Mucosa of gallbladder (tissue), 1 donor: ENCODE measurements around the gene MPIG6B. TPM values are rescaled to one million over a fixed set of nuclear protein-coding genes. Genes with fewer than 3 reads are reported as not detected.
A peak's percentile ranks its signal among the peaks of the same experiment; 100 is the strongest.
"Not testable (repeated sequence)": the region's sequence is repeated elsewhere in the genome, so short reads cannot be mapped to it uniquely, and the experiment has no call there.

Experiments
- DNase-seq: peaks from one replicate; pipeline ENCODE4 v3.0.0-alpha.2; 2020; ENCODE audit warnings: low spot score
- total RNA-seq: library from RNA; stranded (reverse); gene quantifications from one replicate; pipeline ENCODE4 v1.2.1, GENCODE V29; 2021
- donor health status: DM: no; HTN: no; CAD: no.

The MPIG6B gene
- total RNA-seq, 1 donor from 2014 or later = 0.37 TPM

DNA sequence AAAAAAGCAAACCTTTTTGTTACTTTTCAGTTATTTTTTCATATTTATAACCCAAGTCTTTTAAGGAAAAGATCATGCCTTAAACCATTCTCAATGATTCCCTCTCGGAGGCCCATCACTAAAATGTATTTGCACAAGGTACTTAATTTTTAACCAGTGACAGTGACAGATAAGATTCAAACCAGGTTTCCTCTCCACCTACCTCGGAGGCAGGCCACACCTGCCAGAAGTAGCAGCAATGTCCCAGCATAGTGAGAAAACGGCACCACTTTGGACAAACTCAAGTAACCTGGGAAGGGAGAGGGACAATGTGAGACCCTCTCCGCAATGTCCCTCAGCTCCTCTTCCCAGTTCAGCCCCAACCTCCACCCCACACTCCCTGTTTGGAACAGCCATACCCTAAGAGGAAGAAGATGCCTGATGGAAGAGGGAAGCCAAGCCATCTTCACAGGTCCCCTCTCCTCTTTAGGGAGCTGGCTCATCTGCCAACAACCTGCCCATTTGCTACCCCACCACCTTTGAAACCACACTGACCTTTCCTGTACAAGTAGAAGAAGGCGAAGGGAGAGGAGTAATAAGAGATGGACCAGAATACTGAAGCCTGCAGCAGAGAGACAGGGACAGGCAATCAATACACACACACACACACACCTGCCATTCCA, 22.3 kb upstream of the MPIG6B start:
- no peak for DNase-seq

- DNase-seq = no peak
Observed at GRCh38 chr6:31701666-31702404, 21.3 kb upstream of the MPIG6B start.

GRCh38 chr6:31702405-31702818, 20.8 kb upstream of the MPIG6B start:
- no peak for DNase-seq

DNA sequence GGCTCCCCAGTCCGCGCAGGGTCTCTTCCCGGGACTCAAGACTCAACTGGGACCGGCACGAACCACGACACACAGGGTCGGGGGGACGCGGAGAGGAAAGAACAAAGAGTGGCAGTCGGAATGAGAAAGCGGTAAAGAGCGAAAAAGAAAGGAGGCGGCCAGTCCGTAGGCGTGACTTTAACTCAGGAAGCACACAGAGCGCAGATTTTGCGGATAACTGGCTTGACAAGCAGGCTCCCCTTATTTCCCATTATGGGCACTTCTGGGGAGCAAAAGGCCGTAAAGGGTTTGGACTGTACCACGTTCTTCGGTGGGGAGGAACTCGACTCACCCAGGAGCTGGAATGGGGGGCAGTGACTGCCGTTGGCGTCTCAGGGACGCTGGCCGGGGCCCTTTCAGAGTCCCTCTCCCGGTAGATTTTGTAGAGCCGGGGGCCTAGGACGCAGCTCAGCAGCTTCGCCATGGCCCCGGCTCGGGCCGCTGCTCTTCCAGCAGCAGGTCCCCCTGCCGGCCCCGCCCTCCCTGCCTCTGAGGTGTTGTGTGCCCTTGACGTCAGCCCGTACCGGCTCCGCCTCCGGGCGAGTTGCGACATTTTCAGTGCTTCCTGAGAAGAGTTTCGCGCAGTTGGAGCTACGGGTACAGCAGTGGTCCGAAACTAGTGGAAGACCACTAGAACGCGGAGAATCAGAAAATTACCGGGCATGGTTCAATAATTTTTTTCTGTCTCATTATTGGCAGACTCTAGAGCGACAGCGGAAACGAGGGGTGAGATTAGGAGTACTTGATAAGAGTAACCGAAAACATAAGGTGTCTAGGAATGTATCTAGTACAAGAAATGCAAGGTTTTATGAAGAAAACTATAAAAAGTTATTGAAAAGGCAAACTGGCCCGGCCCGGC, 20.1 kb upstream of the MPIG6B start, which contains the start of gene ABHD16A:
Gene ABHD16A, minus strand, starts transcription at position 506 of the 898 bp plus-strand sequence. Its CDS starts 43 bp downstream, at position 463.
- DNase-seq = peak; percentile 99

DNA sequence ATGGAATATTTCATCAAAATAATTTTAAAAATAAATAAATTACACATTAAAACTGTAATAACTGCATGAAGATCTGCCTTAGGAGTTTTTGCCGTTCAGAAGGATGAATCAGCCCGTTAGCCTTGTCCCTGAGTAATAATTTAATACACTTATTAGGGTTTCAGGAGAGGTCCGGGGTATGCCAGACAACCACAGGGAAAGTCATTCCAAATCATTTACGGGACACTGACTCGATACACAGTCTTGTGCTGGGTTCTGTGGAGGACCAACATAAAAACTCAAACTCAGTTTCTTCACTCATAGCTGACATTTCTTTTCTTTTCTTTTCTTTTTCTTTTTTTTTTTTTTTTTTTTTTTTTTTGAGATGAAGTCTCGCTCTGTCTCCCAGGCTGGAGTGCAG, 17.2 kb upstream of the MPIG6B start:
- no peak for DNase-seq

DNA sequence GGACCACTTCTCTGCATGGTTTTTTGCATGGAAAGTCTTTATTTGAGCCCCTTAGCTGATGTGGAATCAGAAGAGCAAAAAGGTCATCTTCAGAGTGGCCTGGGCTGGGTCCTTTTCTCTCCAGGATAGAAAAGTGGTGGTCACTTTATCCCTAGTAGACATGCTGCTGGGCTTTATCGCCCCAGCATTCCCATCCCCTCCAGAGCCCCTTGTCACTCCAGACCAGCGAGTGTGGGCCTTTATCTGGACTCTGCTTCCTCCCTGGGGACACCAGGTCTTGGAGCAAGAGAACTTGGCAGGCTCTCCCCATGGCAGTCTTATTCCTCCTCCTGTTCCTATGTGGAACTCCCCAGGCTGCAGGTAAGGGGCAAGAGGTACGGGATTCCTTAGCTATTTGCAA, 16.6 kb upstream of the MPIG6B start, which contains the start of gene LY6G6F:
Gene LY6G6F, plus strand, starts transcription at position 268 of the 400 bp plus-strand sequence. Its CDS starts 41 bp downstream, at position 309.
- no peak for DNase-seq

GRCh38 chr6:31707701-31708100, 15.5 kb upstream of the MPIG6B start:
- no peak for DNase-seq

- DNase-seq = no peak
Observed at GRCh38 chr6:31708224-31708623, 14.9 kb upstream of the MPIG6B start.

GRCh38 chr6:31709157-31709556, 14.0 kb upstream of the MPIG6B start:
- not testable (repeated sequence) for DNase-seq

- DNase-seq = no peak
Observed at GRCh38 chr6:31710523-31711219, 12.5 kb upstream of the MPIG6B start.

DNA sequence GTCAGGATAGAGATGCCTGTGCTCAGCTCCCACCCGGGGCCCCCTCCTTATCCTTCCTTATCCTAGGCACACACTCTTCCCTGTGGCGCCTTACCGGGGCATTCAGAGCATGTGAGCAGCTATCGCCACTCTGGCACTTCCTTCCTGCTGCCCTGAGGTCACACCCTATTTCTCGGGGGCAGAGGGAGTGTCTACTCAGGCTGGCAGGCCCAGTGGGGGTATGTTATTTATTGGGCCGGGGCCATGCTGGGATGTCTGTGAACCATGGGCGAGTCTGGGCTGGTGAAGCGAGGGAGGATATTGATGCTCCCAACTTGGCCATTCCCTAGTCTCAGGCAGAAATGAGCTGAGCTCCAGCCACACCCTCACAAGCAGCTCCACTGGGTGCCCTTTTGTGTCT, 11.9 kb upstream of the MPIG6B start:
- DNase-seq = no peak

DNA sequence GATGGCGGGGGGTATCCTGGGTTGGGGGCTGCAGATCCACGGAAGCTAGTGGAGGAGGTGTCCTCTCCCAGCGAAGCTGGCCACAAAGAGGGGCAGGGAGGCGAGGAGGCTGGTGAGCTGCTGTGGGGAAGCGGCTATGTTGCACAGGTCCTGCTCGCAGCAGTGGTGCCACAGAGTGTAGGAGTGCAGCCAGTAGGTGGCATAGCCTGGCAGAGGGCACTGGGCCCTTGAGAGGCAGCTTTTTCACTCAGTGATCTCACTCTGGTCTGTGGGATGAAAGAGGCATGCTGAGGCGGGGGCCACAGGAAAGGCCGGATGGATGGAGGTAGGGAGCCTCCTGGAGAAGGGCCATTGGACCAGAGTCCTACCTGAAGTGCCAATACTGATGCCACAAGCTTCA, 10.9 kb upstream of the MPIG6B start:
- DNase-seq = no peak

- no peak for DNase-seq
Observed at GRCh38 chr6:31713465-31713864, 9.7 kb upstream of the MPIG6B start.

DNA sequence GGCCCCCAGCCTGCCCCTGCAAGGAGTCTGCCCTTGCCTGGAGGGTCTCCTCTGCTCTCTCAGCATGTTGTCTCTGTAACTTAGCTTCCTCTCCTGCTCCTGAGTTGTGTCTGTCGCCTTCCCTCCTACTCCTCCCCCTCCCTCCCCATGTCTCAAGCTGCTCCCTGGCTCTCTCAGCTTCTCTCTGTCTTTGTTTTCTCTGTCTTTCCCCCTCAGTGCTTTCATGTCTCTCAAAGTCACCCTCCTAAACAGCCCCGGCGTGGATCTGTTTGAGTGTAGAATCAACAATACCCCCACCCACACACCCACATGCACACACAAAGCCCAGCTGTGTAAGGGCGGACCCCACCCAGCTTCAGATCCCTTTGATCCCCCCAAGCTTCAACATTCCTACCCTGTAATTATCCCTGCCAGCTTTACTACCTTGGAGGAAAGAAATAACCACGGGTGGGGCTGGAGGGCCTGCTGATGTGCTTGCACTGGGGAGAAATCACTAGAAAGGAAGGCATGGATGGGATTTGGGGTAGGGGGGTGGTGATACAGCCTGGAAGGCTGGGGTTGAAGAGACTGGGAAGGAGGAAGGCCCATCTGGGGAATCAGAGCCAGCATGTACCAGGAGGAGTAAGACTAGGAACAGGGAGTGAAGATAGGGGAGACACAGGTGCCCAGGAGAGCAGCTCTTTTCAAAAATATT, 9.0 kb upstream of the MPIG6B start:
- no peak for DNase-seq

- no peak for DNase-seq
Observed at GRCh38 chr6:31715022-31715958, 7.9 kb upstream of the MPIG6B start, which contains the start of gene LY6G6D. Gene LY6G6D, plus strand, starts transcription at chr6:31715348. Its CDS starts 8 bp downstream, at chr6:31715356.

GRCh38 chr6:31717499-31718222, 5.5 kb upstream of the MPIG6B start:
- DNase-seq = no peak

DNA sequence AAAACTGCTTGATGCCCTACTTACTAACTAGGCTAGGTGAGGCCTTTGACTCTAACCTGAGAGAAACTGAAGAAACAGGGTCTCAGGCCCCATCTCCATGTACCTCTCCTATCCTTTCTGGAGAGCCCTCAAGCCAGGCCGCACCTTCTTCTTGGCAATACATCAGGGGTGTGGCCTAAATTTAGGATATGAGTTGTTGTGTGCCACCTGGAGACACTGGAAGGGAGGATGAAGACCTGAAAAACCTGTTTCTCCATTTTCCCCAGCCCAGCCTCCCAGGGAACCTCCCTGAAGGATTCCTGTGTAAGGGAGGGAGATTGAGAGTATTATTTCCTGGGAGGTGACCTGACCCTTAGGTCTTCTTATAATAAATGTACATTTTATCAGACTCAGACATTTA, 4.9 kb upstream of the MPIG6B start:
- DNase-seq = no peak

DNA sequence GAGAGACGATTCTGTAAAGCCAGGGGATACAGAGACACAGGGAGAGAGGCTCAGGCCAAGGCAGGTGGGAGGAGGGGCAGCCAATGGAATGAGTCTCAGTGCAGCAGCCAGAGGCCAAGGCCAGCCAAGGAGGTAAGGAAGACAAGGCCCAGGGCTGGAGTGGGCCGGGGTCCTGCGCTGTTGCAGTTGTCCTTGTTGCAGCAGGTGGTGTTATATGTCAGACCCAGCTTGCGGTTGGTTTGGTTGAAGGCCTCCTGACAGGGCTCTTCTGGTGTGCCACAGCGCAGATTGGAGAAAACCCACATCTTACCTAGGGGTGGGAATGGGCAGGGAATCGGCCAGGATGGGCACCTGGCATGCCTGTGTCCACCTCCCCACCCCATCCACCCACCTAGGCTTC, 4.2 kb upstream of the MPIG6B start:
- no peak for DNase-seq

DNA sequence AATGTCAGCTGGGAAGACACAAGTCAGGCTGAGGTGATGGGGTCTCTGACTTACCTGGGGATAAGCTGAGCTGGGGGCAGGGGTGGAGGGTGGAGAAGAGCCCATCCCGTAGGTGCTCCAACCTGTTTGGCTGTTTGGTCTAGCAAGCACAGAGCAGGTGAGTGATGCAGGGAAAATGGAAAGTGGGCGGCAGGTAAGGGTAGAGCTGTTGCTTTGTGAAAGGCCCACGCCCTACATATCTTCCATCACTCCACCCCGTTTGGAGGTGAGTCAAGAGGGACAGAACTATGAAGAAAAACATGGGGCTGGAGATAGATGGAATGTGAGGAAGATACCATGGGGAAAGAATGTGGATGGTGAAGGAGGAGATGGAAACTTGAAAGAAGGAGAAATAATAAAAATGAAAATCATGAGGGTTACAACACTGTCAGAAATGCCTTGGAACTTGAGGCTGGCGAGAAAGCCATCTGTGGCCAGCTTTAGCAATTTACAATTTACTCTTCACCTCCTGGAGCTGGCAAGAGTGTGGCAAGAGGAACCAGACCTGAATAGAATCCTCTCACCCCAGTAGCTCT, 2.9 kb upstream of the MPIG6B start:
- no peak for DNase-seq
